Ascending aorta (tissue), 2 donors: ENCODE measurements around the gene FGF9. TPM values are rescaled to one million over a fixed set of nuclear protein-coding genes. Genes with fewer than 3 reads are reported as not detected.

Source experiments
- DNase-seq, 2 donors: peaks; one replicate each; pipeline ENCODE4 v3.0.0-alpha.2; 2019; ENCODE audit warnings: low spot score in 2 of 2
- H3K27ac ChIP-seq, 2 donors: fragments of 200-600 bp; sonication (generic); one replicate each; pipeline ENCODE4 v1.5.1; 2016 to 2017; ENCODE audit warnings: mild to moderate bottlenecking in 1 of 2
- H3K27me3 ChIP-seq: fragments of 200-600 bp; sonication (generic); one replicate; pipeline ENCODE4 v1.5.1; 2017
- H3K36me3 ChIP-seq, 2 donors: fragments of 200-600 bp; sonication (generic); one replicate each; pipeline ENCODE4 v1.5.1; 2016
- H3K4me1 ChIP-seq, 2 donors: fragments of 200-600 bp; sonication (generic); one replicate each; pipeline ENCODE4 v1.5.1; 2016 to 2017; ENCODE audit warnings: mild to moderate bottlenecking in 1 of 2
- H3K4me3 ChIP-seq, 2 donors: fragments of 200-600 bp; sonication (generic); one replicate each; pipeline ENCODE4 v1.5.1; 2016 to 2017; ENCODE audit warnings: mild to moderate bottlenecking in 1 of 2
- H3K9me3 ChIP-seq, 2 donors: fragments of 200-600 bp; sonication (generic); one replicate each; pipeline ENCODE4 v1.5.1; 2016
- intact Hi-C: fragments of 100-400 bp; cut with DNase I; formaldehyde crosslinking; loops from one replicate; pipeline ENCODE4 v1.15.1; 2023
- total RNA-seq: library from RNA; depleted of rRNA; stranded (reverse); fragments of >200 nt; gene quantifications from one replicate; pipeline ENCODE4 v1.1.0, GENCODE V29; 2016
- TF ChIP-seq, protein P1 (sequence below), 3 experiments: fragments of 200-600 bp in 2 of 3; fragments of 450-650 bp in 1 of 3; sonication (generic) in 2 of 3; IDR thresholded peaks; one replicate each; pipeline ENCODE4 v1.5.1; 2016 to 2019; ENCODE audit warnings: antibody characterized with exemption in 3 of 3, mild to moderate bottlenecking in 1 of 3, moderate library complexity in 1 of 3

FGF9 gene
- total RNA-seq, 1 donor from 2014 or later, result not detected

DNA sequence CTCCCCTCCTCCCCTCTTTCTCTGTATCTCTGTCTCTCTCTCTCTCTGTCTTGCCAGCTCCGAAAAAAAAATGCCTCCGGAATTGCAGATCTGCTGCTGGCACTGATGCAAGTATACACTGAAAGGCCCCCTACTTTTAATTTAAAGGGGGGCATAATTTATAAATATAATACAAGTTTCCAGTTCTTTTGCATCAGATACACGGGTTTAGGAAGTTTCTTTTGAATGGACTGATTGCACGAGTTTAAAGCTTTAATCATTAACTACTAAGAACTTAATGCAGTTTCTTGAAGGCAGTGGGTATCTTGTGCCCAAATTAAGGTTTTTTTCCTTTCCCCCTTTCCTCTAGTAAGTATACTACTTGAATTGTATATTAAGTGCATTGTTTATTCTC, 1.4 kb downstream of the FGF9 start:
- peak overlapping the region; percentile 34 to 83 for H3K4me3 ChIP-seq
- peaks cover 5% of the 10 kb centered on the region for H3K27me3 ChIP-seq
- no peaks in the 10 kb centered on the region for H3K36me3 ChIP-seq
- H3K4me1 ChIP-seq, result peaks cover 12 to 41% of the 10 kb centered on the region in 2 donors
- no peak overlapping the region for H3K27ac ChIP-seq
- intact Hi-C loops, result loop anchor here (5.0 to 10.0 kb wide), 4 partner anchors 70 to 1700 kb away; partner anchors contain the start of gene MICU2
- no peaks in the 10 kb centered on the region for H3K9me3 ChIP-seq
- no peak for DNase-seq
- TF ChIP-seq, protein P1, sequence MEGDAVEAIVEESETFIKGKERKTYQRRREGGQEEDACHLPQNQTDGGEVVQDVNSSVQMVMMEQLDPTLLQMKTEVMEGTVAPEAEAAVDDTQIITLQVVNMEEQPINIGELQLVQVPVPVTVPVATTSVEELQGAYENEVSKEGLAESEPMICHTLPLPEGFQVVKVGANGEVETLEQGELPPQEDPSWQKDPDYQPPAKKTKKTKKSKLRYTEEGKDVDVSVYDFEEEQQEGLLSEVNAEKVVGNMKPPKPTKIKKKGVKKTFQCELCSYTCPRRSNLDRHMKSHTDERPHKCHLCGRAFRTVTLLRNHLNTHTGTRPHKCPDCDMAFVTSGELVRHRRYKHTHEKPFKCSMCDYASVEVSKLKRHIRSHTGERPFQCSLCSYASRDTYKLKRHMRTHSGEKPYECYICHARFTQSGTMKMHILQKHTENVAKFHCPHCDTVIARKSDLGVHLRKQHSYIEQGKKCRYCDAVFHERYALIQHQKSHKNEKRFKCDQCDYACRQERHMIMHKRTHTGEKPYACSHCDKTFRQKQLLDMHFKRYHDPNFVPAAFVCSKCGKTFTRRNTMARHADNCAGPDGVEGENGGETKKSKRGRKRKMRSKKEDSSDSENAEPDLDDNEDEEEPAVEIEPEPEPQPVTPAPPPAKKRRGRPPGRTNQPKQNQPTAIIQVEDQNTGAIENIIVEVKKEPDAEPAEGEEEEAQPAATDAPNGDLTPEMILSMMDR (IDR thresholded peaks at IDR 0.05), result no peak

DNA sequence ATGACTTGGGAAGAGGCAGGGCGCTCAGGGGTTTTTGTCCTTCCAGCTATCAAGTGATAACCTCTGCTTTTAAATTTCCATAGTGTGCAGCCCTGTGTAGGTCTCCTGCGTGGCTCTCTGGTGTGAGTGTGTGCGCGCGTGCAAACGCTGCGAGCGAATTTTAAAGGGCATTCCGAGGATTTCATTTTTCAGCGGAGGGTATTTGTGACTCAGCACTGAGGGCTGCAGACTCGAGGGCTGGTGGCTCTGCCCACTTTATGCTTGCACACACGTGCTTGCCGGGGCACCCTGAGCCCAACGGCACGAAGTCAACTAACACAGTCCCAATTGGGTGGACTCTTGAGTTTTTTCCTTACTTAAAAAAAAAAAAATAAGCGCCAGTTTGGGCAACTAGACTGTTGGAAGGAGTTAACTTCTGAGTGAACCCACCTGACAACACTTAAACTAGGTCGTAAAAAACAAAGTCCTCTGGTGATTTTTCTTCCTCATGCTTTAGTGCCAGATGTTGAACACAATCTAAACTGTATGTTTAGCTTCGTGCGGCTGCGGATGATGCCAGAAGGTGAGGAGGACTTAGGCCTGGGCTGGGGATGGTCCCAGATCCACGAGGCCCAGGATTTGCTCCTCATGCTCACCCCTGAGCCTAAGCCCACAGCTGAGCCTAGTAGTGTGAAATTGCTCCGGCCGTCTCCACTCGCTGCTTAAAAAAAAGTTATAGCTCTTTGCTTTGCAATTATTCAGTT, 2.1 kb downstream of the FGF9 start:
- no peak for DNase-seq
- Histone ChIP-seq H3K4me1 (peaks cover 12 to 41% of the 10 kb centered on the region in 2 donors), H3K36me3 (no peaks in the 10 kb centered on the region), H3K9me3 (no peaks in the 10 kb centered on the region), H3K27ac (no peak overlapping the region), H3K4me3 (peak overlapping the region; percentile 82 to 83), H3K27me3 (peaks cover 5% of the 10 kb centered on the region)
- TF ChIP-seq, protein P1 (IDR thresholded peaks at IDR 0.05), result no peak
- intact Hi-C loops, result loop anchor here (5.0 to 10.0 kb wide), 4 partner anchors 71 to 1699 kb away; partner anchors contain the start of gene MICU2

DNA sequence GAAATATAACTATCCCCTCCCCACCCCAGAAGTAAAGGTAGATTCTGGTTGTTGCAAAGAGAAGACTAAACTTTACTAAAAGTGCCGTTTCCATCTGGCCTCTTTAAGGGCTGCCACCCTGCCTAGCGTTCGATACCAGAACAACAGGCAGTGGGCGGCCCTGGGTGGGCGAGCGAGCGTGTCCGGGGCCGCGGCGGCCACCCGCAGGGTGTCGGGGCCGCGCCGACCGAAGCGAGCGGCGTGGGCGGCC, 2.6 kb downstream of the FGF9 start:
- TF ChIP-seq, protein P1 (IDR thresholded peaks at IDR 0.05), result peak in 1 of 3 experiments; percentile 4
- intact Hi-C loops, result loop anchor here (5.0 to 10.0 kb wide), 4 partner anchors 71 to 1699 kb away; partner anchors contain the start of gene MICU2
- peaks cover 5% of the 10 kb centered on the region for H3K27me3 ChIP-seq
- no peaks in the 10 kb centered on the region for H3K9me3 ChIP-seq
- H3K36me3 ChIP-seq, result no peaks in the 10 kb centered on the region
- no peak overlapping the region for H3K27ac ChIP-seq
- peak overlapping the region; percentile 82 to 83 for H3K4me3 ChIP-seq
- peaks cover 12 to 41% of the 10 kb centered on the region in 2 donors for H3K4me1 ChIP-seq
- no peak for DNase-seq

DNA sequence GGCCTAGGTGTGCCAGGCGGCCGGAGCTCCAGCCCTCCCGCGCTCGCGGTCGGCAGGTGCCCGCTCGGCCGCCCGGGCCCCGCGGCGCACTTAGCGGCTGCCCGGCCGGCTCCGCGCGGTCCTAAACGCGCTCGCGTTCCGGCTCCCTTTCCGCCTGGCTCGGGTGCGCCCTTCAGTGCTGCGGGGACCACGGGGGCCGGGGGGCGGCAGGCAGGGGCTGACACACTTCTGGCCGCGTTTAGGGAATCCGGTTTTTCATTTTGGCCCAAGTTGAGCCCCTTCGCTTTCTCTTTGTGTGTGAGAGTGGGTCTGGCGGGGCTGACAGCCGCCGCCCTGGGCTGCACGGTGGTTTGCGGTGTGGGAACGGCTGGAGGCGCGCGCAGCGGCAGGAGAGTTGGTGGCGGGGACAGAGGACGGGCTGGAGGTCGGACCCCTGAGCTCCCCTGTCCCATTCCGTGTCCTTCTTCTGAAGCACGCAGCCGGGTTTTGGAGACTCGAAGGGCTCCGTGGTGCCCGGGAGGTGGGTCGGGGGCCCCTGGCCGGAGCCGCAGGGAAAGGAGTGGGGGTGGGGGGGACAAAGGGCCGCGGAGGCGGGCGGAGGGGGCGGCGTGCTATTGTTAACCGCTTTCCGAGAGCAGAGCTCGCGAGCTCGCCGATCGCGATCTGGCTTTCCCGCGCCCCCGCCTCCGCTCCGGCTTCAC, 3.1 kb downstream of the FGF9 start:
- peaks cover 5% of the 10 kb centered on the region for H3K27me3 ChIP-seq
- intact Hi-C loops, result loop anchor here (5.0 to 10.0 kb wide), 4 partner anchors 72 to 1698 kb away; partner anchors contain the start of gene MICU2
- DNase-seq, result no peak
- no peaks in the 10 kb centered on the region for H3K9me3 ChIP-seq
- peak overlapping the region; percentile 82 to 83 for H3K4me3 ChIP-seq
- peaks cover 12 to 39% of the 10 kb centered on the region in 2 donors for H3K4me1 ChIP-seq
- no peak overlapping the region for H3K27ac ChIP-seq
- TF ChIP-seq, protein P1 (IDR thresholded peaks at IDR 0.05), result peak in 2 of 3 experiments; percentile 3 to 4
- no peaks in the 10 kb centered on the region for H3K36me3 ChIP-seq

DNA sequence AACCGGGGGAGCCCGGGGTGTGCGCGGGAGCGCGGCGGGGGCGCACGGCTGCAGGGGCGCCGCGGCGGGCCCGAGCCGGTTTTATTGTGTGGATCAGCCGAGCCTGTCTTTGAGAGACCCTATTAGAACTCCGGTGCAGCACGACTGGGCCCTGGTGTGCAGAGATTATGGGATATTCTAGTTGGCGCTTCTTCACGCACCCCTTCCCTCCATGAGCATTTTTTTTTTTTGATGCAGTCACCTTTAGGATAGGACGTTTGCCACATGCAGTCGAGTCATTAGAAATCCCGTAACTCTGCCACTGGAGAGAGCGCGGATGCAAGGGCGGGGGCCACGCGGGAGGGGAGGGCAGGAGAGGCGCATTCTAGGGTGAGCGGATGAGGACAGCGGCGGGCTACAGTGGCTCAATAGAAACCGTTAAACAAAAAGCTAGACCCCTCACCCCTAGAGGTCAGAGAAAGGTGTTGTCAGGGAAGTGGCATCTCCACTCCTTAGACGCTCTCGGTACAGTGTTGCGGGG, 3.7 kb downstream of the FGF9 start:
- TF ChIP-seq, protein P1 (IDR thresholded peaks at IDR 0.05), result no peak
- intact Hi-C loops, result loop anchor here (5.0 to 10.0 kb wide), 4 partner anchors 72 to 1698 kb away; partner anchors contain the start of gene MICU2
- Histone ChIP-seq H3K9me3 (no peaks in the 10 kb centered on the region), H3K4me1 (peaks cover 12 to 33% of the 10 kb centered on the region in 2 donors), H3K36me3 (no peaks in the 10 kb centered on the region), H3K27ac (no peak overlapping the region), H3K27me3 (peaks cover 5% of the 10 kb centered on the region), H3K4me3 (peak overlapping the region; percentile 82 to 83)
- DNase-seq, result no peak
